ENCODE measurements around the gene MAPK8IP1.

The MAPK8IP1 gene

DNA sequence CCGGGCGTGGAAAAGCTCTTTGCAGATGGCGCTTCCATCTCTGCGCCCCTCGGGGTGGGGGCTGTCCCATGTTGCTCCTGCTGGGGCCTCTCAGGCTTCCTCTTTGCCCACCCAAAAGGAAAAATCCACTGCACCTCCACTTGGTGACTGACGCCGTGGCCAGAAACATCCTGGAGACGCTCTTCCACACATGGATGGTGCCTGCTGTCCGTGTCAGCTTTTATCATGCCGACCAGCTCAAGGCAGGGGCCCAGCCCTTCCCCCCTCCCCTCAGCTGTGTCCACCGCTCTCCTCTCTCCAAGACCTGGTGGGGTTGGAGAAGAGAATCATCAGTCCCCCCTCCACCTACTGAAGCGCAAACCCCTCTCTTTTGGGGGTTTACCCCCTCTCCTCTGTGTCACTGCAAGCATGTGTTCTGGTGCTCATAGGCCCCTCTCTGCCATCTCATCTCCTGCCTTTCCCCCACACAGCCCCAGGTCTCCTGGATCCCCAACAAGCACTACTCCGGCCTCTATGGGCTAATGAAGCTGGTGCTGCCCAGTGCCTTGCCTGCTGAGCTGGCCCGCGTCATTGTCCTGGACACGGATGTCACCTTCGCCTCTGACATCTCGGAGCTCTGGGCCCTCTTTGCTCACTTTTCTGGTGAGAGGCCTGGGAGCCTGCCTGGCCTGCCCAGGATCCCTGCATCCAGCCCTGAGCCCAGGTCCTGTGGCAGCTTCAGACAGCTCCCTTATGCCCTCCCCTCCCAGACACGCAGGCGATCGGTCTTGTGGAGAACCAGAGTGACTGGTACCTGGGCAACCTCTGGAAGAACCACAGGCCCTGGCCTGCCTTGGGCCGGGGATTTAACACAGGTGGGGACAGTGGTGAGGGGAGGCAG is 38.8 kb downstream of the MAPK8IP1 start:
- peaks cover 12% of the 10 kb centered on the region for H3K36me3 Mint-ChIP-seq (ENCODE audit: insufficient read depth)
- DNase-seq = no peak
- no peak for ATAC-seq (replicated peaks)
- H3K27ac Mint-ChIP-seq = peak overlapping the region; percentile 28 to 41
- H3K9me3 Mint-ChIP-seq = no peaks in the 10 kb centered on the region
- peaks cover 29 to 38% of the 10 kb centered on the region in 2 donors for H3K4me1 Mint-ChIP-seq (ENCODE audit: low read depth in 2 of 2)
- H3K4me3 Mint-ChIP-seq = peak overlapping the region; percentile 69 to 74
- peaks cover 0 to 5% of the 10 kb centered on the region in 2 donors for H3K27me3 Mint-ChIP-seq

DNA sequence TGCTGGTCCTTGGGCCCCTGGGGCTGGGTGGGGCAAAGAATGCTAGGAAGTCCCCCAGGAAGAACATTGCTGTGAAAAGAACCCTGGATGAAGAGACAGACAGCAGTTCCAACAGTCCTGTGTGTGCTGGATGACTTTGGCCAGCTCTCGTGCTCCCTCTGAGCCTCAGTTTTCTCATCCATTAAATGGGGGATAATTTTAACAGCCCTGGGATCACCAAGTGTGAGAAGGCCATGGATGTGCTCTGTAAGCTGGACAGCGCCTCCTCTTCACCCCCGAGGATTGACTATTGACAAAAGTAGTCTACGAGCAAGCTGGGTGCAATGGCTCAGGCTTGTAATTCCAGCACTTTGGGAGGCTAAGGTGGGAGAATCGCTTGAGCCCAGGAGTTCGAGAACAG is 39.5 kb downstream of the MAPK8IP1 start:
- DNase-seq (no peak), ATAC-seq (replicated peaks) (no peak)
- Mint-ChIP-seq H3K27ac (peak overlapping the region in 1 of 2 donors; percentile 41), H3K27me3 (peaks cover 0 to 5% of the 10 kb centered on the region in 2 donors), H3K4me3 (peak overlapping the region; percentile 69 to 74), H3K36me3 (ENCODE audit: insufficient read depth) (peaks cover 12% of the 10 kb centered on the region), H3K9me3 (no peaks in the 10 kb centered on the region), H3K4me1 (ENCODE audit: low read depth in 2 of 2) (peaks cover 26 to 36% of the 10 kb centered on the region in 2 donors)

- DNase-seq = no peak
- peaks cover 0 to 5% of the 10 kb centered on the region in 2 donors for H3K27me3 Mint-ChIP-seq
- ATAC-seq (replicated peaks) = no peak
- H3K4me3 Mint-ChIP-seq = no peak overlapping the region
- H3K9me3 Mint-ChIP-seq = no peaks in the 10 kb centered on the region
- H3K36me3 Mint-ChIP-seq (ENCODE audit: insufficient read depth) = peaks cover 17% of the 10 kb centered on the region
- peak overlapping the region in 1 of 2 donors; percentile 41 for H3K27ac Mint-ChIP-seq
- peaks cover 30 to 39% of the 10 kb centered on the region in 2 donors for H3K4me1 Mint-ChIP-seq (ENCODE audit: low read depth in 2 of 2)
These were observed 40.1 kb downstream of the MAPK8IP1 start for GRCh38 chr11:45925550-45925949.

DNA sequence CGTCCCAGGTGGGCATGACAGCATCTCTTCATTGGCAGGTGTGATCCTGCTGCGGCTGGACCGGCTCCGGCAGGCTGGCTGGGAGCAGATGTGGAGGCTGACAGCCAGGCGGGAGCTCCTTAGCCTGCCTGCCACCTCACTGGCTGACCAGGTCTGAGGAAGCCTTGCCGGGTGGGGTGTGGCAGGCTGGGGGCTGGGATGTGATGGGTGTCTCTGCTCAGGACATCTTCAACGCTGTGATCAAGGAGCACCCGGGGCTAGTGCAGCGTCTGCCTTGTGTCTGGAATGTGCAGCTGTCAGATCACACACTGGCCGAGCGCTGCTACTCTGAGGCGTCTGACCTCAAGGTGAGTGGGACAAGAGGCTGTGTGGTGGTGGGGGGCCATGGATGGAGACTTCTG is 40.5 kb downstream of the MAPK8IP1 start:
- Mint-ChIP-seq H3K27me3 (peaks cover 0 to 5% of the 10 kb centered on the region in 2 donors), H3K36me3 (ENCODE audit: insufficient read depth) (peaks cover 18% of the 10 kb centered on the region), H3K4me3 (no peak overlapping the region), H3K4me1 (ENCODE audit: low read depth in 2 of 2) (peaks cover 34 to 38% of the 10 kb centered on the region in 2 donors), H3K27ac (no peak overlapping the region), H3K9me3 (no peaks in the 10 kb centered on the region)
- ATAC-seq (replicated peaks) (no peak), DNase-seq (no peak)

- H3K4me1 Mint-ChIP-seq (ENCODE audit: low read depth in 2 of 2) = peaks cover 38 to 41% of the 10 kb centered on the region in 2 donors
- H3K4me3 Mint-ChIP-seq = no peak overlapping the region
- peak overlapping the region; percentile 91 to 96 for H3K27ac Mint-ChIP-seq
- H3K36me3 Mint-ChIP-seq (ENCODE audit: insufficient read depth) = peaks cover 23% of the 10 kb centered on the region
- no peaks in the 10 kb centered on the region for H3K9me3 Mint-ChIP-seq
- ATAC-seq (replicated peaks) (no peak), DNase-seq (no peak)
- H3K27me3 Mint-ChIP-seq = peaks cover 0 to 5% of the 10 kb centered on the region in 2 donors
These were observed 41.3 kb downstream of the MAPK8IP1 start for GRCh38 chr11:45926536-45927331.

DNA sequence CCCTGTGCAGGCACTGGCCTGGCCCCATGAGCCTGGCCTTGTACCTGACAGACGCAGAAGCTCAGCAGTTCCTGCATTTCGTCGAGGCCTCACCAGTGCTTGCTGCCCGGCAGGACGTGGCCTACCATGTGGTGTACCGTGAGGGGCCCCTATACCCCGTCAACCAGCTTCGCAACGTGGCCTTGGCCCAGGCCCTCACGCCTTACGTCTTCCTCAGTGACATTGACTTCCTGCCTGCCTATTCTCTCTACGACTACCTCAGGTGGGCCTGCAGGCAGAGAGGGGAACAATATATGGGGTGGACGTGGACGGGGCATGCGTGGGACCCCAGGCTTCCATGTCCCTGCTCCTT is 41.9 kb downstream of the MAPK8IP1 start:
- Mint-ChIP-seq H3K36me3 (ENCODE audit: insufficient read depth) (peaks cover 27% of the 10 kb centered on the region), H3K27me3 (peaks cover 0 to 5% of the 10 kb centered on the region in 2 donors), H3K9me3 (no peaks in the 10 kb centered on the region), H3K4me3 (no peak overlapping the region), H3K4me1 (ENCODE audit: low read depth in 2 of 2) (peaks cover 41 to 43% of the 10 kb centered on the region in 2 donors), H3K27ac (peak overlapping the region; percentile 91 to 96)
- DNase-seq (no peak), ATAC-seq (replicated peaks) (no peak)

DNA sequence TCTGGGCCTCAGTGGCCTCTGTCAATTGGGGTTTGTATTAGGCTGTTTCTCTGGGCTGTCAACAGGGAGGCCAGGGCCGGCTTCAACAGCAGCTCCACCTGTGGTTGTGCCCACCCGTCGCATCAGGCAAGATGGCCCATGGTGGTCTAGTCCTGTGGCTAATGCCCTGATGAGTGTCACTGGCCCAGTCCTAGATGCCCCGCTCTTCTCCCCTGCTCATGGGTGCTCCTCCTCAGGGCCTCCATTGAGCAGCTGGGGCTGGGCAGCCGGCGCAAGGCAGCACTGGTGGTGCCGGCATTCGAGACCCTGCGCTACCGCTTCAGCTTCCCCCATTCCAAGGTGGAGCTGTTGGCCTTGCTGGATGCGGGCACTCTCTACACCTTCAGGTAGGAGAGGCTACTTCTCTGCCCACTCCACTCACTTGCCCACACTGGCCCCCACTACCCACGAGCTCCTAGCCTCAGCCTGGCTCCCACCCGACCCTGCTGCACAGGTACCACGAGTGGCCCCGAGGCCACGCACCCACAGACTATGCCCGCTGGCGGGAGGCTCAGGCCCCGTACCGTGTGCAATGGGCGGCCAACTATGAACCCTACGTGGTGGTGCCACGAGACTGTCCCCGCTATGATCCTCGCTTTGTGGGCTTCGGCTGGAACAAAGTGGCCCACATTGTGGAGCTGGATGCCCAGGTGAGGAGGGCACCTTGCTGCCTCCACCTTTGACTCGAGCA is 42.4 kb downstream of the MAPK8IP1 start:
- H3K27me3 Mint-ChIP-seq = peaks cover 0 to 5% of the 10 kb centered on the region in 2 donors
- H3K9me3 Mint-ChIP-seq = no peaks in the 10 kb centered on the region
- ATAC-seq (replicated peaks) (no peak), DNase-seq (no peak)
- peaks cover 41 to 43% of the 10 kb centered on the region in 2 donors for H3K4me1 Mint-ChIP-seq (ENCODE audit: low read depth in 2 of 2)
- peaks cover 32% of the 10 kb centered on the region for H3K36me3 Mint-ChIP-seq (ENCODE audit: insufficient read depth)
- H3K4me3 Mint-ChIP-seq = no peak overlapping the region
- peak overlapping the region; percentile 96 to 97 for H3K27ac Mint-ChIP-seq

DNA sequence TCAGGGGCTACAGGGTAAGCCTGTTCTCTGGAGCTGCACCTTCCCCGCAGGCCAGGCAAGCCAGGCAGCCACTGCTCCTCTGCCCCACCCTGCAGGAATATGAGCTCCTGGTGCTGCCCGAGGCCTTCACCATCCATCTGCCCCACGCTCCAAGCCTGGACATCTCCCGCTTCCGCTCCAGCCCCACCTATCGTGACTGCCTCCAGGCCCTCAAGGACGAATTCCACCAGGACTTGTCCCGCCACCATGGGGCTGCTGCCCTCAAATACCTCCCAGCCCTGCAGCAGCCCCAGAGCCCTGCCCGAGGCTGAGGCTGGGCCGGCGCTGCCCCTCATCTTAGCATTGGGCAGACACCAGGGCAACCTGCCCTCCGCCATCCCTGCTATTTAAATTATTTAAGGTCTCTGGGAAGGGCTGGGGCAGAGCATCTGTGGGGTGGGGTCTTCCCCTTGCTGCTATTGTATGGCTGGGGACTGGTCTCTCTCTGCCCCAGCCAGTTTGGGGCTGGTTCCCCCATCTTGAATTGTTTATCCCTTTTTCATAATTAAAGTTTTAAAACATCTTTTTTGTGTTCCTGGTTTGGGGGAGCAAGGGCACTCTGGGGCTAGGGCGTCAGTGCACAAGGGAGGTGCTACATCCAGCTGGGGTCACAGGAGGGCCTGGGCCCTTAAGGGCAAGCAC is 43.2 kb downstream of the MAPK8IP1 start:
- Mint-ChIP-seq H3K27ac (peak overlapping the region; percentile 96 to 97), H3K9me3 (no peaks in the 10 kb centered on the region), H3K36me3 (ENCODE audit: insufficient read depth) (peaks cover 36% of the 10 kb centered on the region), H3K4me3 (no peak overlapping the region), H3K4me1 (ENCODE audit: low read depth in 2 of 2) (peaks cover 38 to 39% of the 10 kb centered on the region in 2 donors), H3K27me3 (peaks cover 0 to 5% of the 10 kb centered on the region in 2 donors)
- ATAC-seq (replicated peaks) (no peak), DNase-seq (no peak)

DNA sequence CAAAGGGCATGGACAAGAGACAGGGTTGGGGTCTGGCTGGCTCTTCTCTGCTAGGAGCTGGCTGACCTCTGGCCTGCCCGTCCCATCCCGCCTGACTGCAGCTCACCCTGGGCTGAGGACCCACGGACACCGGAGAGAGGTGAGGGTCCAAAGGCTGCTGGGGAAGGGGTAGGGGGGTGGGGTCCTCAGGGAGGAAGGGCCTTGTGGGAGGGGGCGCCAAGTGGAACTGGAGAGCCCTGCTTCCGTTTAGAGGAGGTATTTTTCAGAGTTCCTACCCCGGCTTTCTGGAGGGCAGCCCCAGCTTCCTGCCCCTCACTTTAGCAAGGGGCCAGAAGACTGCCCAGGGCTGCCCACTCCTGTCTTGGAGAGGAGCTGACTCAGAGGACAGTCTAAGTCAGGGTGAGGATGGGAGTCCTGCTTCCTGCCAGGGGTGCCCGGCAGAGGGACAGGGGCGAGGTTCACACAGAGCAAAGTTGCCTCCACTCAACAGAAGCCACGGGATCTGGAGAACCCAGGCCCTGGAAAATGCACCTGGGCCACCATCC is 44.1 kb downstream of the MAPK8IP1 start:
- ATAC-seq (replicated peaks) = peak; percentile 10
- H3K36me3 Mint-ChIP-seq (ENCODE audit: insufficient read depth) = peaks cover 45% of the 10 kb centered on the region
- peak overlapping the region; percentile 96 to 97 for H3K27ac Mint-ChIP-seq
- DNase-seq = no peak
- H3K9me3 Mint-ChIP-seq = no peaks in the 10 kb centered on the region
- H3K27me3 Mint-ChIP-seq = no peaks in the 10 kb centered on the region
- H3K4me3 Mint-ChIP-seq = peak overlapping the region; percentile 88 to 92
- peaks cover 33 to 36% of the 10 kb centered on the region in 2 donors for H3K4me1 Mint-ChIP-seq (ENCODE audit: low read depth in 2 of 2)

GRCh38 chr11:45930031-45930794 is 44.8 kb downstream of the MAPK8IP1 start:
- peak; percentile 46 to 50 (median 48) for DNase-seq
- no peaks in the 10 kb centered on the region for H3K9me3 Mint-ChIP-seq
- H3K4me3 Mint-ChIP-seq = peak overlapping the region; percentile 88 to 92
- peak overlapping the region; percentile 96 to 97 for H3K27ac Mint-ChIP-seq
- peaks cover 52% of the 10 kb centered on the region for H3K36me3 Mint-ChIP-seq (ENCODE audit: insufficient read depth)
- H3K4me1 Mint-ChIP-seq (ENCODE audit: low read depth in 2 of 2) = peaks cover 33 to 35% of the 10 kb centered on the region in 2 donors
- no peaks in the 10 kb centered on the region for H3K27me3 Mint-ChIP-seq
- peak; percentile 89 for ATAC-seq (replicated peaks)

- Mint-ChIP-seq H3K9me3 (no peaks in the 10 kb centered on the region), H3K4me3 (peak overlapping the region; percentile 13 to 92), H3K27me3 (no peaks in the 10 kb centered on the region), H3K4me1 (ENCODE audit: low read depth in 2 of 2) (peaks cover 33 to 35% of the 10 kb centered on the region in 2 donors), H3K27ac (peak overlapping the region; percentile 96 to 97), H3K36me3 (ENCODE audit: insufficient read depth) (peaks cover 60% of the 10 kb centered on the region)
- no peak for DNase-seq
- no peak for ATAC-seq (replicated peaks)
These were observed 45.6 kb downstream of the MAPK8IP1 start for GRCh38 chr11:45930951-45931570.

Data from effector memory CD8-positive, alpha-beta T cell (primary cell).